Spleen (tissue), 7 donors: Measurements from ENCODE around the gene SORCS1.

Experiments
- CTCF ChIP-seq, 11 experiments: fragments of 200-600 bp in 7 of 11; fragments of 450-650 bp in 4 of 11; sonication (generic) in 4 of 11; IDR thresholded peaks in 8 of 11; conservative IDR thresholded peaks in 3 of 11; 1 replicate in 7 of 11; 2 replicates in 4 of 11; pipeline versions ENCODE4 v1.4.0 to v1.8.0; 2016 to 2021; ENCODE audit warnings: antibody characterized with exemption in 11 of 11, inconsistent platforms in 4 of 11, mild to moderate bottlenecking in 1 of 11
- POLR2A ChIP-seq, 3 donors: fragments of 450-650 bp; IDR thresholded peaks; one replicate each; pipeline ENCODE4 v1.5.1; 2017; ENCODE audit warnings: antibody characterized with exemption in 3 of 3, mild to moderate bottlenecking in 1 of 3
- donor health status: DM: no; HTN: no; CAD: no; lungs with moderate emphysema.
- donor health status: DM: no; HTN: no; CAD: no.
- donor health status: DM: no; HTN: no; CAD: no.

- TF ChIP-seq CTCF (IDR thresholded peaks at IDR 0.05 in 8 of 11, conservative IDR thresholded peaks at IDR 0.05 in 3 of 11) = no peak
- no peak for TF ChIP-seq POLR2A (IDR thresholded peaks at IDR 0.05)
These were observed 364.7 kb downstream of the SORCS1 start for GRCh38 chr10:106799776-106800175.
